Suprapubic skin (tissue), 4 donors: ENCODE results near the gene SMTNL2.

ENCODE experiments used
- EP300 ChIP-seq: sonication (generic); formaldehyde crosslinking; IDR thresholded peaks from one replicate; pipeline ENCODE4 v1.6.1; 2017; ENCODE audit warnings: antibody characterized with exemption
- POLR2A ChIP-seq, 2 donors: fragments of 450-650 bp; IDR thresholded peaks; one replicate each; pipeline ENCODE4 v1.6.1; 2017; ENCODE audit warnings: antibody characterized with exemption in 2 of 2, mild to moderate bottlenecking in 2 of 2, moderate library complexity in 2 of 2
- POLR2AphosphoS5 ChIP-seq, 3 donors: sonication (generic); formaldehyde crosslinking; IDR thresholded peaks; one replicate each; pipeline ENCODE4 v1.6.1; 2017; ENCODE audit warnings: antibody characterized with exemption in 3 of 3

GRCh38 chr17:4554441-4554996 is 29.8 kb upstream of the SMTNL2 start:
- TF ChIP-seq POLR2A (IDR thresholded peaks at IDR 0.05) (no peak), POLR2AphosphoS5 (IDR thresholded peaks at IDR 0.05) (no peak), EP300 (no peak)
